ENCODE measurements around the gene ZWINT.

The ZWINT gene

DNA sequence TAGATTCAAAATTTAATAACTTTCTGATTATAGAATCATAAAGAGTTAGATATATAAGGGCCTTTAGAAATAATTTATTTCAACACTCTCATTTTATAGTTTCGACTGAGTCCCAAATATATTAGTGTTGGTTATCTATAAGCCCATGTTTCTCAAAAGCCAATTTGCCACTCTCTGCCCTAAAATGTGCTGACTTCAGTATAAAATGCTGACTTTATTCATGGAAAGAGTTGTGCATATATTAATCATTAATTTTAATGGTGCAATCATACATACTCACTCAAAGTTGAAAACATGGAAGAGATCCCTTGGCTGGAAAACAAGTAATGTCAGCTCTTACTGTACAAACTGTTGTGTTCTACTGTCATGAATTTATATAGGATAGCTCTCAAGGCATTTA, 19.4 kb downstream of the ZWINT start:
- H3K9me3 ChIP-seq (ENCODE audit: control insufficient read depth, insufficient read depth, low read depth, low read length), result peaks cover 3% of the 10 kb centered on the region; the same call in 1 of the 2 replicates
- no peak overlapping the region for H3K4me3 ChIP-seq (ENCODE audit: low read depth, low read length)
- no peak overlapping the region for H3K9ac ChIP-seq (ENCODE audit: low read length)
- no peaks in the 10 kb centered on the region for H3K27me3 ChIP-seq (ENCODE audit: control insufficient read depth, insufficient read depth, low read length)
- no peaks in the 10 kb centered on the region for H3K4me1 ChIP-seq (ENCODE audit: control insufficient read depth, insufficient read depth, low read length)
- no peaks in the 10 kb centered on the region for H3K36me3 ChIP-seq (ENCODE audit: control insufficient read depth, insufficient read depth, low read length)
- H3K27ac ChIP-seq (ENCODE audit: low read depth, low read length), result no peak overlapping the region

DNA sequence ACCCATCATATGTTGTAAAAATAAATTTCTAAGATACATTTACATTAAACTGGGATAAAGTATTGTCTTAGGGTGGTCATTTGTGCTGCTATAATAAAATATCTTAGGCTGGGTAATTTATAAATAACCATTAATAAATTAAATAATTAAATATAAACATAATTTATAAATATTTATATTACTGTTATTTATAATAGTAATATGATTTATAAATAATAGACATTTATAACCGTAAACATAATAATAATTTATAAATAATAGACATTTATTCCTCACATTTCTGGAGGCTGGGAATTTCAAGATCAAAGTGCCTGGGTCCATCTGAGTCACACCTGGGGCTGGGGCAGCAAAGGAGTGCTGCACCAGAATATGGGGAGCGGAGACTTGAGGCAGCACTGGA, 31.1 kb downstream of the ZWINT start:
- no peaks in the 10 kb centered on the region for H3K36me3 ChIP-seq (ENCODE audit: control insufficient read depth, insufficient read depth, low read length)
- H3K27me3 ChIP-seq (ENCODE audit: control insufficient read depth, insufficient read depth, low read length), result no peaks in the 10 kb centered on the region
- no peak overlapping the region for H3K4me3 ChIP-seq (ENCODE audit: low read depth, low read length)
- H3K4me1 ChIP-seq (ENCODE audit: control insufficient read depth, insufficient read depth, low read length), result no peaks in the 10 kb centered on the region
- no peaks in the 10 kb centered on the region for H3K9me3 ChIP-seq (ENCODE audit: control insufficient read depth, insufficient read depth, low read depth, low read length)
- H3K27ac ChIP-seq (ENCODE audit: low read depth, low read length), result no peak overlapping the region
- no peak overlapping the region for H3K9ac ChIP-seq (ENCODE audit: low read length)

- Histone ChIP-seq H3K27ac (ENCODE audit: low read depth, low read length) (no peak overlapping the region), H3K27me3 (ENCODE audit: control insufficient read depth, insufficient read depth, low read length) (no peaks in the 10 kb centered on the region), H3K4me1 (ENCODE audit: control insufficient read depth, insufficient read depth, low read length) (no peaks in the 10 kb centered on the region), H3K4me3 (ENCODE audit: low read depth, low read length) (no peak overlapping the region), H3K9me3 (ENCODE audit: control insufficient read depth, insufficient read depth, low read depth, low read length) (no peaks in the 10 kb centered on the region), H3K36me3 (ENCODE audit: control insufficient read depth, insufficient read depth, low read length) (no peaks in the 10 kb centered on the region), H3K9ac (ENCODE audit: low read length) (no peak overlapping the region)
These were observed 33.9 kb downstream of the ZWINT start for GRCh38 chr10:56327118-56327517.

DNA sequence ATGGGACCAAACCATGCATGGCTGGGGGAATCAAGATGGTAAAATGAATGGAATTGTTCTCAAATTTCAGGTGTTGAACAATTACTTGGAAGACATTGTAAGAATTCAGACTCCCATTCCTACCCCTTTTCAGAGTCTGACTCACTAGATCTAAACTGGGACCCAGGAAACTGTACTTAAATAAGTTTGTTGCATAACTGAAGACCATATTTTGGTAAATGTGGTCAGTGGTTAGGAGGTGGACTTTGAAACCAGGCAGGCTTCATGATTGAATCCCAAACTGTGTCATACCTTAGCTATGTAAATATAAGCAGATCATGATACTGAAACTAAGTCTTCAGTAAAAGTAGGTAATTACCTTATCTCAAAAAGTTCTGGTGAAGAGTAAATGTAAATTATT, 41.7 kb downstream of the ZWINT start:
- Histone ChIP-seq H3K9ac (ENCODE audit: low read length) (no peak overlapping the region), H3K4me3 (ENCODE audit: low read depth, low read length) (no peak overlapping the region), H3K9me3 (ENCODE audit: control insufficient read depth, insufficient read depth, low read depth, low read length) (peaks cover 3% of the 10 kb centered on the region; the same call in 1 of the 2 replicates), H3K4me1 (ENCODE audit: control insufficient read depth, insufficient read depth, low read length) (no peaks in the 10 kb centered on the region), H3K27ac (ENCODE audit: low read depth, low read length) (no peak overlapping the region), H3K36me3 (ENCODE audit: control insufficient read depth, insufficient read depth, low read length) (no peaks in the 10 kb centered on the region), H3K27me3 (ENCODE audit: control insufficient read depth, insufficient read depth, low read length) (no peaks in the 10 kb centered on the region)

DNA sequence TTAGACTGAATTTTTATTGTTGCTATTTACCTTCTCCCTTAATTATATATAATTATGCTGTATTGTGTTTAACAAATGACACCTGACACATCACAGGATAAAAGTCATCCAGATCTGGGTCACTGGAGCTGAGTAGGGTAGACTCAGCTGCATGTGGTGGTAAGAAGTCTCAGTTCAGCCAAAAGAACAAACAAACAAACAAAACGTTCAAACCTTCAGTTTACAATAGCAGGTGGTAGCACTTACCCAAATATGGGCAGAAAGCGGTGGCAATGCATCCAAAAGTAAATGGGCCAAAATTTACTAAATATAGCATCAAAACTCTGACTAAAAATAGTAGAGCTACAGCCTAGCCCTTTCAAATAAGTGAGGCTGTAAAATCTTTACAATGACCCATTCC, 42.2 kb downstream of the ZWINT start:
- H3K27me3 ChIP-seq (ENCODE audit: control insufficient read depth, insufficient read depth, low read length), result no peaks in the 10 kb centered on the region
- H3K4me3 ChIP-seq (ENCODE audit: low read depth, low read length), result no peak overlapping the region
- no peak overlapping the region for H3K27ac ChIP-seq (ENCODE audit: low read depth, low read length)
- no peak overlapping the region for H3K9ac ChIP-seq (ENCODE audit: low read length)
- no peaks in the 10 kb centered on the region for H3K4me1 ChIP-seq (ENCODE audit: control insufficient read depth, insufficient read depth, low read length)
- H3K36me3 ChIP-seq (ENCODE audit: control insufficient read depth, insufficient read depth, low read length), result no peaks in the 10 kb centered on the region
- peaks cover 3% of the 10 kb centered on the region; the same call in 1 of the 2 replicates for H3K9me3 ChIP-seq (ENCODE audit: control insufficient read depth, insufficient read depth, low read depth, low read length)

- Histone ChIP-seq H3K36me3 (ENCODE audit: control insufficient read depth, insufficient read depth, low read length) (no peaks in the 10 kb centered on the region), H3K9ac (ENCODE audit: low read length) (no peak overlapping the region), H3K27ac (ENCODE audit: low read depth, low read length) (no peak overlapping the region), H3K9me3 (ENCODE audit: control insufficient read depth, insufficient read depth, low read depth, low read length) (peaks cover 3% of the 10 kb centered on the region; the same call in 1 of the 2 replicates), H3K4me3 (ENCODE audit: low read depth, low read length) (no peak overlapping the region), H3K27me3 (ENCODE audit: control insufficient read depth, insufficient read depth, low read length) (no peaks in the 10 kb centered on the region), H3K4me1 (ENCODE audit: control insufficient read depth, insufficient read depth, low read length) (no peaks in the 10 kb centered on the region)
These were observed 43.5 kb downstream of the ZWINT start for GRCh38 chr10:56317603-56318002.

DNA sequence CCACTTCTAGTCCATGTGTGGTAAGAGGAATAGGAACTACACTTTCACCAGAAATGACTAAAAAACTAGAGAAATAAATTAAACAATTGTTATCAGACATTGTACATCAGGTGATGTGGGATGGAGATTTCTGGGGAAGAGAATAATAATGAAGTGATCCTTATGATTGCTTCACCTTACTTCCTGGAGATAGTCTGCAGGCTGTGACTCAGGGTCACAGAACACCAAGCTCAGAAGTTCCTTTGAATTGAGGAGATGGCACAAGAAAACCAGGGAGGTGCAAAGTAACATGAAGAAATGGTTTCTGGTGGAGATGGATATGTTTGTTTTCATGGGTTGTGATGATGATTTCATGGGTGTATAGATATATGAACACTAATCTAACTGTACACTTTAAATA, 44.5 kb downstream of the ZWINT start:
- Histone ChIP-seq H3K4me1 (ENCODE audit: control insufficient read depth, insufficient read depth, low read length) (no peaks in the 10 kb centered on the region), H3K9me3 (ENCODE audit: control insufficient read depth, insufficient read depth, low read depth, low read length) (peaks cover 3% of the 10 kb centered on the region; the same call in 1 of the 2 replicates), H3K27me3 (ENCODE audit: control insufficient read depth, insufficient read depth, low read length) (no peaks in the 10 kb centered on the region), H3K4me3 (ENCODE audit: low read depth, low read length) (no peak overlapping the region), H3K9ac (ENCODE audit: low read length) (no peak overlapping the region), H3K36me3 (ENCODE audit: control insufficient read depth, insufficient read depth, low read length) (no peaks in the 10 kb centered on the region), H3K27ac (ENCODE audit: low read depth, low read length) (no peak overlapping the region)
